Neural cell (in vitro differentiated cells): ENCODE results near the gene AGAP3. TPM values are rescaled to one million over a fixed set of nuclear protein-coding genes. Genes with fewer than 3 reads are reported as not detected.

Source experiments
- H2AFZ ChIP-seq: fragments of 200-600, 300-800 bp; sonication (generic), shearing (Covaris generic); 2 replicates; pipeline ENCODE4 v1.6.0; 2014; ENCODE audit warnings: low read depth, mild to moderate bottlenecking, antibody characterized with exemption, low read length, moderate library complexity
- H3F3A ChIP-seq: fragments of 200-600 bp; shearing (Covaris generic); 2 replicates; pipeline ENCODE4 v1.6.1; 2016; ENCODE audit warnings: mild to moderate bottlenecking, moderate library complexity, mixed read lengths, antibody characterized with exemption, low read length; ENCODE audit not compliant: insufficient read depth, poor library complexity, severe bottlenecking
- H3K27ac ChIP-seq: fragments of 200-600, 300-800 bp; sonication (generic), shearing (Covaris generic); 2 replicates; pipeline ENCODE4 v1.5.1; 2014; ENCODE audit warnings: mild to moderate bottlenecking, low read length, moderate library complexity
- H3K27me3 ChIP-seq: fragments of 300-800, 200-600 bp; sonication (generic), shearing (Covaris generic); 2 replicates; pipeline ENCODE4 v1.6.0; 2014; ENCODE audit warnings: mild to moderate bottlenecking, low read depth, low read length, moderate library complexity; ENCODE audit not compliant: insufficient read depth
- H3K36me3 ChIP-seq: fragments of 300-800, 200-600 bp; sonication (generic), shearing (Covaris generic); 2 replicates; pipeline ENCODE4 v1.5.1; 2014; ENCODE audit warnings: mild to moderate bottlenecking, antibody characterized with exemption, low read length, moderate library complexity; ENCODE audit not compliant: insufficient read depth
- H3K4me2 ChIP-seq: fragments of 300-800, 200-600 bp; sonication (generic), shearing (Covaris generic); 2 replicates; pipeline ENCODE4 v1.6.0; 2014; ENCODE audit warnings: mild to moderate bottlenecking, low read length
- H3K4me3 ChIP-seq: fragments of 300-800, 200-600 bp; sonication (generic), shearing (Covaris generic); 2 replicates; pipeline ENCODE4 v1.5.1; 2014; ENCODE audit warnings: mild to moderate bottlenecking, low read length, moderate library complexity
- H3K79me2 ChIP-seq: fragments of 200-600 bp; shearing (Covaris generic); replicated peaks from 2 replicates; pipeline ENCODE4 v1.6.0; 2014; ENCODE audit warnings: mild to moderate bottlenecking, low read length, moderate library complexity; ENCODE audit not compliant: insufficient read depth
- H3K9ac ChIP-seq: fragments of 300-800, 200-600 bp; sonication (generic), shearing (Covaris generic); 2 replicates; pipeline ENCODE4 v1.6.1; 2016; ENCODE audit warnings: mild to moderate bottlenecking, low read length, mixed read lengths
- H3K9me2 ChIP-seq: fragments of 200-600 bp; shearing (Covaris generic); 2 replicates; pipeline ENCODE4 v1.6.1; 2016; ENCODE audit warnings: mild to moderate bottlenecking, low read length, mixed read lengths; ENCODE audit not compliant: insufficient read depth
- H3K9me3 ChIP-seq: fragments of 200-600, 300-800 bp; sonication (generic), shearing (Covaris generic); 2 replicates; pipeline ENCODE4 v1.6.1; 2016; ENCODE audit warnings: mild to moderate bottlenecking, mixed run types, low read length, moderate library complexity, mixed read lengths
- H4K20me1 ChIP-seq: fragments of 200-600 bp; shearing (Covaris generic); 2 replicates; pipeline ENCODE4 v1.6.1; 2016; ENCODE audit warnings: mild to moderate bottlenecking, mixed run types; ENCODE audit not compliant: insufficient read depth
- CTCF ChIP-seq: fragments of 450-650 bp; IDR thresholded peaks from 2 replicates; pipeline ENCODE4 v1.5.1; 2014; ENCODE audit warnings: antibody characterized with exemption, mild to moderate bottlenecking, moderate library complexity; ENCODE audit not compliant: poor library complexity, severe bottlenecking
- EP300 ChIP-seq: fragments of 450-650 bp; conservative IDR thresholded peaks from 2 replicates; pipeline ENCODE4 v1.6.1; 2014; ENCODE audit warnings: antibody characterized with exemption, mild to moderate bottlenecking, moderate library complexity; ENCODE audit not compliant: poor library complexity, severe bottlenecking
- EZH2 ChIP-seq: fragments of 200-600, 300-800 bp; shearing (Covaris generic), sonication (generic); IDR thresholded peaks from 2 replicates; pipeline ENCODE4 v1.6.1; 2014; ENCODE audit warnings: antibody characterized with exemption, low read length, borderline replicate concordance, mild to moderate bottlenecking; ENCODE audit not compliant: insufficient read depth, poor library complexity, severe bottlenecking
- MXI1 ChIP-seq: fragments of 450-650 bp; conservative IDR thresholded peaks from 2 replicates; pipeline ENCODE4 v1.6.1; 2014; ENCODE audit warnings: antibody characterized with exemption, mild to moderate bottlenecking; ENCODE audit not compliant: poor library complexity, severe bottlenecking
- POLR2AphosphoS5 ChIP-seq: IDR thresholded peaks from 2 replicates; pipeline ENCODE4 v1.6.1; 2012
- REST ChIP-seq: IDR thresholded peaks from 2 replicates; pipeline ENCODE4 v1.6.1; 2012; ENCODE audit warnings: borderline replicate concordance
- SMC3 ChIP-seq: fragments of 450-650 bp; conservative IDR thresholded peaks from 2 replicates; pipeline ENCODE4 v1.6.1; 2014; ENCODE audit warnings: antibody characterized with exemption, mild to moderate bottlenecking, moderate library complexity; ENCODE audit not compliant: poor library complexity
- polyA plus RNA-seq: library from polyadenylated mRNA; depleted of rRNA; stranded (reverse); fragments of >200 nt; gene quantifications from 2 replicates; pipeline ENCODE4 v1.2.3, GENCODE V29; 2014

AGAP3 gene
- polyA plus RNA-seq, 1 donor from 2014 or later = 117 TPM

- H3K4me2 ChIP-seq = no peak overlapping the region
- no peak for TF ChIP-seq CTCF
- TF ChIP-seq EZH2 = no peak
- no peak for TF ChIP-seq POLR2AphosphoS5
- TF ChIP-seq MXI1 = no peak
- no peaks in the 10 kb centered on the region for H3K9me2 ChIP-seq
- no peak overlapping the region for H3K27ac ChIP-seq
- no peak overlapping the region for H2AFZ ChIP-seq
- H3K9ac ChIP-seq = no peak overlapping the region
- H3K9me3 ChIP-seq = no peaks in the 10 kb centered on the region
- H3K36me3 ChIP-seq = no peaks in the 10 kb centered on the region
- H3K79me2 ChIP-seq = no peaks in the 10 kb centered on the region
- no peak overlapping the region for H3K4me3 ChIP-seq
- no peaks in the 10 kb centered on the region for H4K20me1 ChIP-seq
- H3K27me3 ChIP-seq = no peaks in the 10 kb centered on the region
- H3F3A ChIP-seq = no peaks in the 10 kb centered on the region
Observed at GRCh38 chr7:151192002-151192539, 105.8 kb downstream of the AGAP3 start.

- no peak overlapping the region for H3K4me2 ChIP-seq
- H3K4me3 ChIP-seq = no peak overlapping the region
- H3K9me3 ChIP-seq = no peaks in the 10 kb centered on the region
- no peak overlapping the region for H2AFZ ChIP-seq
- H3K27ac ChIP-seq = no peak overlapping the region
- no peaks in the 10 kb centered on the region for H3K36me3 ChIP-seq
- H4K20me1 ChIP-seq = no peaks in the 10 kb centered on the region
- no peaks in the 10 kb centered on the region for H3F3A ChIP-seq
- TF ChIP-seq EZH2 (no peak), SMC3 (no peak), REST (no peak), CTCF (no peak), EP300 (no peak), POLR2AphosphoS5 (no peak)
- no peaks in the 10 kb centered on the region for H3K79me2 ChIP-seq
- no peak overlapping the region for H3K9ac ChIP-seq
- H3K9me2 ChIP-seq = no peaks in the 10 kb centered on the region
- H3K27me3 ChIP-seq = no peaks in the 10 kb centered on the region
Observed at GRCh38 chr7:151193203-151193978, 107.1 kb downstream of the AGAP3 start.

Other genes with a start within 250 kb of the AGAP3 start
- not detected in 2 replicates for gene AOC1, start 234.0 kb upstream of the AGAP3 start, polyA plus RNA-seq
- gene KCNH2, start 108.2 kb upstream of the AGAP3 start, polyA plus RNA-seq = 24.4 and 35.5 TPM in 2 replicates
- not detected in 2 replicates for gene NOS3, start 95.5 kb upstream of the AGAP3 start, polyA plus RNA-seq
- gene ATG9B, start 62.0 kb upstream of the AGAP3 start, polyA plus RNA-seq = 1.2 and 1.4 TPM in 2 replicates
- gene ABCB8, start 58.0 kb upstream of the AGAP3 start, polyA plus RNA-seq = 34.4 and 40.5 TPM in 2 replicates
- gene ASIC3, start 37.9 kb upstream of the AGAP3 start, polyA plus RNA-seq = 3.3 and 4.4 TPM in 2 replicates
- 82.2 and 88.3 TPM in 2 replicates for gene CDK5, start 28.6 kb upstream of the AGAP3 start, polyA plus RNA-seq
- gene SLC4A2, start 26.9 kb upstream of the AGAP3 start, polyA plus RNA-seq = 2.4 and 4.8 TPM in 2 replicates
- 147 and 182 TPM in 2 replicates for gene FASTK, start 5.7 kb upstream of the AGAP3 start, polyA plus RNA-seq
- 35.2 and 43.9 TPM in 2 replicates for gene TMUB1, start 3.0 kb upstream of the AGAP3 start, polyA plus RNA-seq
- gene GBX1, start 81.2 kb downstream of the AGAP3 start, polyA plus RNA-seq = not detected in 2 replicates
- not detected in 2 replicates for gene ASB10, start 100.8 kb downstream of the AGAP3 start, polyA plus RNA-seq
- not detected in 2 replicates for gene H2BK1, start 124.0 kb downstream of the AGAP3 start, polyA plus RNA-seq
- gene ABCF2, start 140.7 kb downstream of the AGAP3 start, polyA plus RNA-seq = 32.7 and 45.8 TPM in 2 replicates
- 22.1 and 22.5 TPM in 2 replicates for gene CHPF2, start 146.0 kb downstream of the AGAP3 start, polyA plus RNA-seq
- 199 and 216 TPM in 2 replicates for gene SMARCD3, start 162.2 kb downstream of the AGAP3 start, polyA plus RNA-seq